GM12891 (cell line): ENCODE data around the gene TRAPPC6A.

Experiments used
- POLR2A ChIP-seq: IDR thresholded peaks from 2 replicates; pipeline ENCODE4 v1.6.1; 2011; ENCODE audit warnings: low read depth, low read length, control low read depth
- POLR2AphosphoS5 ChIP-seq: IDR thresholded peaks from 2 replicates; pipeline ENCODE4 v1.6.1; 2011; ENCODE audit warnings: low read depth, low read length, control low read depth
- TAF1 ChIP-seq: IDR thresholded peaks from 2 replicates; pipeline ENCODE4 v1.6.1; 2011; ENCODE audit warnings: low read depth, low read length, control low read depth

- TF ChIP-seq POLR2AphosphoS5 (no peak), POLR2A (no peak), TAF1 (no peak)
Measured at GRCh38 chr19:45124021-45124420, 54.0 kb downstream of the TRAPPC6A start.
